GM12865 (cell line): ENCODE data around the gene MYOD1.

ENCODE experiments used
- DNase-seq: peaks from one replicate; pipeline ENCODE4 v3.0.0; 2010; ENCODE audit warnings: low read depth
- H3K4me3 ChIP-seq: 2 replicates; pipeline ENCODE4 v1.5.1; 2011; ENCODE audit warnings: mild to moderate bottlenecking, low read depth, low read length, control low read depth
- CTCF ChIP-seq: IDR thresholded peaks from 2 replicates; pipeline ENCODE4 v1.5.1; 2011; ENCODE audit warnings: low read length, control low read depth, low read depth, inconsistent platforms; ENCODE audit not compliant: insufficient read depth; ENCODE audit errors: missing control alignments

Gene MYOD1

GRCh38 chr11:17719028-17719937 is at the start of gene MYOD1:
MYOD1 (plus strand) TSS chr11:17719571; CDS start chr11:17719783, 212 bp downstream.
- H3K4me3 ChIP-seq: no peak within 1 kb of the TSS
- DNase-seq: no peak
- TF ChIP-seq CTCF: no peak

GRCh38 chr11:17672469-17672868 is 46.9 kb upstream of the MYOD1 start:
- TF ChIP-seq CTCF: no peak
- DNase-seq: no peak
- H3K4me3 ChIP-seq: no peak overlapping the region

- no peak for TF ChIP-seq CTCF
- no peak for DNase-seq
- H3K4me3 ChIP-seq: no peak overlapping the region
These were observed 45.4 kb upstream of the MYOD1 start for GRCh38 chr11:17673951-17674350.

GRCh38 chr11:17682848-17683247 is 36.5 kb upstream of the MYOD1 start:
- no peak for DNase-seq
- TF ChIP-seq CTCF: no peak
- no peak overlapping the region for H3K4me3 ChIP-seq

- H3K4me3 ChIP-seq: no peak overlapping the region
- TF ChIP-seq CTCF: no peak
- DNase-seq: no peak
These were observed 35.8 kb upstream of the MYOD1 start for GRCh38 chr11:17683377-17684161.

- H3K4me3 ChIP-seq: no peak overlapping the region
- TF ChIP-seq CTCF: no peak
- no peak for DNase-seq
These were observed 34.8 kb upstream of the MYOD1 start for GRCh38 chr11:17684550-17684949.
